Measurements from ENCODE around the gene GRM1.

Gene GRM1

DNA sequence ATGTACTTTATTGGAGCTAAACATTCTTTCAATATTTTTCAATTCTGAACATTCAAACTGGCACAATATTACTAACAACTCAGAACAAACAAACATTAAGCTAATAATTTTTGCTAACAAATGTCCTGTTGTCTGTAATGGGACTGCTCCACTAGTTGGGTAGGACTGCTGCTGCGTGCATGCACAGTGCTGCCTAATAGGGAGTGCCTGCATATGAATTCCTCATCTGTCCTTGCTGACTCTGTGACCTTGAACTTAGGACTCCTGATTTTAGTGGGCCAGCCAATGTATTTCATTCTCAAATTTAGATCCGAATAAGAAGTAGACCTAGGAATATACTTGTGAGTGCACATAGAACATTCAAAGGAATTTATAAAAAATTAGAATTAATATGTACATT, 318.2 kb downstream of the GRM1 start:
- no peaks in the 10 kb centered on the region for H4K20me1 ChIP-seq (ENCODE audit: insufficient read depth, low read length)
- H3K36me3 ChIP-seq (replicated peaks; ENCODE audit: low read depth, low read length), result no peaks in the 10 kb centered on the region
- no peak overlapping the region for H3K9ac ChIP-seq (ENCODE audit: low read length)
- TF ChIP-seq, protein P1, sequence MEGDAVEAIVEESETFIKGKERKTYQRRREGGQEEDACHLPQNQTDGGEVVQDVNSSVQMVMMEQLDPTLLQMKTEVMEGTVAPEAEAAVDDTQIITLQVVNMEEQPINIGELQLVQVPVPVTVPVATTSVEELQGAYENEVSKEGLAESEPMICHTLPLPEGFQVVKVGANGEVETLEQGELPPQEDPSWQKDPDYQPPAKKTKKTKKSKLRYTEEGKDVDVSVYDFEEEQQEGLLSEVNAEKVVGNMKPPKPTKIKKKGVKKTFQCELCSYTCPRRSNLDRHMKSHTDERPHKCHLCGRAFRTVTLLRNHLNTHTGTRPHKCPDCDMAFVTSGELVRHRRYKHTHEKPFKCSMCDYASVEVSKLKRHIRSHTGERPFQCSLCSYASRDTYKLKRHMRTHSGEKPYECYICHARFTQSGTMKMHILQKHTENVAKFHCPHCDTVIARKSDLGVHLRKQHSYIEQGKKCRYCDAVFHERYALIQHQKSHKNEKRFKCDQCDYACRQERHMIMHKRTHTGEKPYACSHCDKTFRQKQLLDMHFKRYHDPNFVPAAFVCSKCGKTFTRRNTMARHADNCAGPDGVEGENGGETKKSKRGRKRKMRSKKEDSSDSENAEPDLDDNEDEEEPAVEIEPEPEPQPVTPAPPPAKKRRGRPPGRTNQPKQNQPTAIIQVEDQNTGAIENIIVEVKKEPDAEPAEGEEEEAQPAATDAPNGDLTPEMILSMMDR (IDR thresholded peaks at IDR 0.05; ENCODE audit: low read depth, low read length), result no peak
- TF ChIP-seq EZH2phosphoT487 (IDR thresholded peaks at IDR 0.05; ENCODE audit: low read depth), result no peak
- H3K9me3 ChIP-seq (ENCODE audit: insufficient read depth, low read length), result no peaks in the 10 kb centered on the region
- no peak overlapping the region for H3K4me3 ChIP-seq (ENCODE audit: low read length)
- no peak overlapping the region for H3K4me2 ChIP-seq (ENCODE audit: low read length)
- H3K27me3 ChIP-seq (ENCODE audit: low read depth, low read length), result no peaks in the 10 kb centered on the region
- H3K27ac ChIP-seq (ENCODE audit: low read length), result no peak overlapping the region
- no peak overlapping the region for H2AFZ ChIP-seq (ENCODE audit: low read depth, low read length)
- H3K79me2 ChIP-seq (ENCODE audit: low read length), result no peaks in the 10 kb centered on the region
- H3K4me1 ChIP-seq (ENCODE audit: low read length), result no peaks in the 10 kb centered on the region

DNA sequence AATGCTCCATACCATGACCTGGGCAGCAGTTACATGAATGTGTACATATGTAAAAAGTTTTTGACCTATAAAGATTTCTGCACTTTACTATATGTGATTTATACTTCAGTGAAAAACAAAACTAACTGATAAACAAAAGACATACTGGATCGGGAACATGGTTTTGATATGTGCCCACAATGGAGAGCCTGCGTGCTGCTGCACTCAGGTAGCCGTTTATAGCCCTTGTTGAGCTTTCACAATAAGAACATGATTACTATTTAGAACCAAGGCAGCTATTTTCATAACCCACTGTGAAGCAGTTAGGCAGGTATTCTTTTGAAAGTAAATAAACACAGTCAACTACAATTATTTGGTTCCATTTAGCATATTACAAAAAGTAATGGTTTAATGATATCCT, 318.8 kb downstream of the GRM1 start:
- H3K27me3 ChIP-seq (ENCODE audit: low read depth, low read length), result no peaks in the 10 kb centered on the region
- no peaks in the 10 kb centered on the region for H3K36me3 ChIP-seq (replicated peaks; ENCODE audit: low read depth, low read length)
- H3K79me2 ChIP-seq (ENCODE audit: low read length), result no peaks in the 10 kb centered on the region
- TF ChIP-seq EZH2phosphoT487 (IDR thresholded peaks at IDR 0.05; ENCODE audit: low read depth), result no peak
- TF ChIP-seq, protein P1 (IDR thresholded peaks at IDR 0.05; ENCODE audit: low read depth, low read length), result no peak
- H3K9ac ChIP-seq (ENCODE audit: low read length), result no peak overlapping the region
- H4K20me1 ChIP-seq (ENCODE audit: insufficient read depth, low read length), result no peaks in the 10 kb centered on the region
- no peak overlapping the region for H3K4me2 ChIP-seq (ENCODE audit: low read length)
- H3K27ac ChIP-seq (ENCODE audit: low read length), result no peak overlapping the region
- H2AFZ ChIP-seq (ENCODE audit: low read depth, low read length), result no peak overlapping the region
- no peak overlapping the region for H3K4me3 ChIP-seq (ENCODE audit: low read length)
- no peaks in the 10 kb centered on the region for H3K4me1 ChIP-seq (ENCODE audit: low read length)
- no peaks in the 10 kb centered on the region for H3K9me3 ChIP-seq (ENCODE audit: insufficient read depth, low read length)

DNA sequence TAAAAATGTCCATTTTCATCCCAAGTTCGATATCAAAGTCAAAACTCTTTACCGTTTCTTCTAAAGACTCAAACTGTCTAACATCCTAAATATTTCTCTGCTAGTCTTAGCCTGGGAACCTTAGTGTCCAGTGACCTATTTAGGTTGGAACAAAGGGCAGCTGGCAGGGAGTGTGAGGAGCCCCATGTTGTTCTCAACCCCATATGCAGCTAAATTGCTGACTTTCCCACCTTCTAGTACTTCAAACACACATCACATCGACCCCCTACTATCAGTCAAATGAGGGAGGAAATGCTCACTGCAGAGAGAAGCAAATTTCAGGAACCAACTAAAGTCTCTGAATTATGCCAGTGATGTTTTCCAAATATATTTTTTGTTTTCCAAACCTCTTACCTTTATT, 322.2 kb downstream of the GRM1 start:
- H3K9me3 ChIP-seq (ENCODE audit: insufficient read depth, low read length), result no peaks in the 10 kb centered on the region
- H4K20me1 ChIP-seq (ENCODE audit: insufficient read depth, low read length), result no peaks in the 10 kb centered on the region
- TF ChIP-seq, protein P1 (IDR thresholded peaks at IDR 0.05; ENCODE audit: low read depth, low read length), result no peak
- TF ChIP-seq EZH2phosphoT487 (IDR thresholded peaks at IDR 0.05; ENCODE audit: low read depth), result no peak
- H3K79me2 ChIP-seq (ENCODE audit: low read length), result no peaks in the 10 kb centered on the region
- no peak overlapping the region for H3K4me3 ChIP-seq (ENCODE audit: low read length)
- H3K36me3 ChIP-seq (replicated peaks; ENCODE audit: low read depth, low read length), result no peaks in the 10 kb centered on the region
- H3K4me2 ChIP-seq (ENCODE audit: low read length), result no peak overlapping the region
- no peak overlapping the region for H2AFZ ChIP-seq (ENCODE audit: low read depth, low read length)
- no peaks in the 10 kb centered on the region for H3K27me3 ChIP-seq (ENCODE audit: low read depth, low read length)
- H3K27ac ChIP-seq (ENCODE audit: low read length), result no peak overlapping the region
- no peak overlapping the region for H3K9ac ChIP-seq (ENCODE audit: low read length)
- H3K4me1 ChIP-seq (ENCODE audit: low read length), result no peaks in the 10 kb centered on the region

DNA sequence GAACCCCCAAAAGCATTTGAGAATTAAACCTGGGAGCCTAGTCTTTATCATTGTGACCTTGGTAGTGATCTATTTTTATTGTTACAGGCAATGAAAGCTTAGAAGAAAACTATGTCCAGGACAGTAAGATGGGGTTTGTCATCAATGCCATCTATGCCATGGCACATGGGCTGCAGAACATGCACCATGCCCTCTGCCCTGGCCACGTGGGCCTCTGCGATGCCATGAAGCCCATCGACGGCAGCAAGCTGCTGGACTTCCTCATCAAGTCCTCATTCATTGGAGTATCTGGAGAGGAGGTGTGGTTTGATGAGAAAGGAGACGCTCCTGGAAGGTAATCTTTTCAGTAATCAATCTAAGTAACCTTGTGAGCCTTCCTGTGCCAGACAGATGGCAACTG, 323.3 kb downstream of the GRM1 start:
- Histone ChIP-seq H3K36me3 (replicated peaks; ENCODE audit: low read depth, low read length) (no peaks in the 10 kb centered on the region), H3K9me3 (ENCODE audit: insufficient read depth, low read length) (no peaks in the 10 kb centered on the region), H2AFZ (ENCODE audit: low read depth, low read length) (no peak overlapping the region), H3K27me3 (ENCODE audit: low read depth, low read length) (no peaks in the 10 kb centered on the region), H3K27ac (ENCODE audit: low read length) (no peak overlapping the region), H3K4me1 (ENCODE audit: low read length) (no peaks in the 10 kb centered on the region), H3K9ac (ENCODE audit: low read length) (no peak overlapping the region), H3K4me2 (ENCODE audit: low read length) (no peak overlapping the region), H3K79me2 (ENCODE audit: low read length) (no peaks in the 10 kb centered on the region), H3K4me3 (ENCODE audit: low read length) (no peak overlapping the region), H4K20me1 (ENCODE audit: insufficient read depth, low read length) (no peaks in the 10 kb centered on the region)
- TF ChIP-seq, protein P1 (IDR thresholded peaks at IDR 0.05; ENCODE audit: low read depth, low read length), result no peak
- no peak for TF ChIP-seq EZH2phosphoT487 (IDR thresholded peaks at IDR 0.05; ENCODE audit: low read depth)

All from OCI-LY3 (cell line).